OCI-LY7 (cell line): ENCODE results near the gene PSMG3.

Experiments used
- EZH2phosphoT487 ChIP-seq: fragments of 200-600 bp; sonication (generic); IDR thresholded peaks from 2 replicates; pipeline ENCODE4 v1.6.1; 2018; ENCODE audit warnings: low read depth, borderline replicate concordance, mild to moderate bottlenecking, mixed run types, antibody characterized with exemption, low read length, moderate library complexity, mixed read lengths
- TF ChIP-seq, protein P1 (sequence below): fragments of 200-600 bp; sonication (generic); conservative IDR thresholded peaks from 2 replicates; pipeline ENCODE4 v1.5.1; 2014; ENCODE audit warnings: mild to moderate bottlenecking, antibody characterized with exemption, low read length, moderate library complexity, mixed read lengths

- TF ChIP-seq, protein P1, sequence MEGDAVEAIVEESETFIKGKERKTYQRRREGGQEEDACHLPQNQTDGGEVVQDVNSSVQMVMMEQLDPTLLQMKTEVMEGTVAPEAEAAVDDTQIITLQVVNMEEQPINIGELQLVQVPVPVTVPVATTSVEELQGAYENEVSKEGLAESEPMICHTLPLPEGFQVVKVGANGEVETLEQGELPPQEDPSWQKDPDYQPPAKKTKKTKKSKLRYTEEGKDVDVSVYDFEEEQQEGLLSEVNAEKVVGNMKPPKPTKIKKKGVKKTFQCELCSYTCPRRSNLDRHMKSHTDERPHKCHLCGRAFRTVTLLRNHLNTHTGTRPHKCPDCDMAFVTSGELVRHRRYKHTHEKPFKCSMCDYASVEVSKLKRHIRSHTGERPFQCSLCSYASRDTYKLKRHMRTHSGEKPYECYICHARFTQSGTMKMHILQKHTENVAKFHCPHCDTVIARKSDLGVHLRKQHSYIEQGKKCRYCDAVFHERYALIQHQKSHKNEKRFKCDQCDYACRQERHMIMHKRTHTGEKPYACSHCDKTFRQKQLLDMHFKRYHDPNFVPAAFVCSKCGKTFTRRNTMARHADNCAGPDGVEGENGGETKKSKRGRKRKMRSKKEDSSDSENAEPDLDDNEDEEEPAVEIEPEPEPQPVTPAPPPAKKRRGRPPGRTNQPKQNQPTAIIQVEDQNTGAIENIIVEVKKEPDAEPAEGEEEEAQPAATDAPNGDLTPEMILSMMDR, result no peak
- TF ChIP-seq EZH2phosphoT487, result no peak
Measured at GRCh38 chr7:1575809-1576208, 6.0 kb upstream of the PSMG3 start.
